ENCODE data around the gene PRMT7. TPM values are rescaled to one million over a fixed set of nuclear protein-coding genes. Genes with fewer than 3 reads are reported as not detected.

PRMT7 gene
- total RNA-seq, 2 donors from 2014 or later = 71.2 to 75.9 TPM

GRCh38 chr16:68300734-68301459, 9.9 kb upstream of the PRMT7 start:
- no peak for ATAC-seq (replicated peaks in 1 of 2)
- Mint-ChIP-seq H3K27ac (peak overlapping the region; percentile 95), H3K9me3 (no peaks in the 10 kb centered on the region), H3K4me1 (ENCODE audit: low read depth) (peaks cover 6% of the 10 kb centered on the region), H3K36me3 (ENCODE audit: insufficient read depth in 2 of 2) (peaks cover 5 to 42% of the 10 kb centered on the region in 2 donors), H3K4me3 (no peak overlapping the region), H3K27me3 (ENCODE audit: low read depth) (no peaks in the 10 kb centered on the region)
- DNase-seq = no peak

DNA sequence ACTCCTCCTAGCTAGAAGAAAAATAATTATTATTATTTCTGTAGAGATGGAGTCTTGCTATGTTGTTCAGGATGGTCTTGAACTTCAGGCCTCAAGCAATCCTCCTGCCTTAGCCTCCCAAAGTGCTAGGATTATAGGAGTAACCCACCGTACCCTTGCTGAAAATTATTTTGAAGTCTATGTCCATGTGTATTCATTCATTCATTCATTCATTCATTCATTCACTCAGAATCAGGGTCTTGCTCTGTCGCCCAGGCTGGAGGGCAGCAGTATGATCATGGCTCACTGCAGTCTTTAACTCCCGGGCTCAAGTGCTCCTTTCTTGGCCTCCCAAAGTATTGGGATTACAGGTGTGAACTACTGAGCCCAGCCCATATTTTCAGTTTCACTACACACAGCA, 4.2 kb upstream of the PRMT7 start:
- Mint-ChIP-seq H3K4me3 (no peak overlapping the region), H3K9me3 (no peaks in the 10 kb centered on the region), H3K27me3 (ENCODE audit: low read depth) (no peaks in the 10 kb centered on the region), H3K27ac (peak overlapping the region; percentile 1), H3K36me3 (ENCODE audit: insufficient read depth in 2 of 2) (peaks cover 8 to 31% of the 10 kb centered on the region in 2 donors), H3K4me1 (ENCODE audit: low read depth) (peaks cover 24% of the 10 kb centered on the region)
- no peak for ATAC-seq (replicated peaks in 1 of 2)
- DNase-seq = no peak

GRCh38 chr16:68309799-68310198, 1.0 kb upstream of the PRMT7 start:
- ATAC-seq (replicated peaks in 1 of 2) = no peak
- H3K4me3 Mint-ChIP-seq = peak overlapping the region; percentile 86 to 91
- H3K9me3 Mint-ChIP-seq = no peaks in the 10 kb centered on the region
- no peak for DNase-seq
- H3K4me1 Mint-ChIP-seq (ENCODE audit: low read depth) = peaks cover 45% of the 10 kb centered on the region
- peaks cover 6 to 14% of the 10 kb centered on the region in 2 donors for H3K36me3 Mint-ChIP-seq (ENCODE audit: insufficient read depth in 2 of 2)
- H3K27ac Mint-ChIP-seq = peak overlapping the region; percentile 85
- H3K27me3 Mint-ChIP-seq (ENCODE audit: low read depth) = no peaks in the 10 kb centered on the region

GRCh38 chr16:68310437-68310773, 414 bp upstream of the PRMT7 start:
- Mint-ChIP-seq H3K27me3 (ENCODE audit: low read depth) (no peaks in the 10 kb centered on the region), H3K4me3 (peak overlapping the region; percentile 86 to 91), H3K27ac (peak overlapping the region; percentile 85), H3K4me1 (ENCODE audit: low read depth) (peaks cover 45% of the 10 kb centered on the region), H3K9me3 (no peaks in the 10 kb centered on the region), H3K36me3 (ENCODE audit: insufficient read depth in 2 of 2) (peaks cover 6 to 13% of the 10 kb centered on the region in 2 donors)
- no peak for DNase-seq
- ATAC-seq (replicated peaks in 1 of 2) = no peak

- H3K27ac Mint-ChIP-seq = no peak overlapping the region
- H3K27me3 Mint-ChIP-seq (ENCODE audit: low read depth) = no peaks in the 10 kb centered on the region
- DNase-seq (no peak), ATAC-seq (replicated peaks in 1 of 2) (no peak)
- H3K9me3 Mint-ChIP-seq = no peaks in the 10 kb centered on the region
- peaks cover 6 to 10% of the 10 kb centered on the region in 2 donors for H3K36me3 Mint-ChIP-seq (ENCODE audit: insufficient read depth in 2 of 2)
- peaks cover 39% of the 10 kb centered on the region for H3K4me1 Mint-ChIP-seq (ENCODE audit: low read depth)
- H3K4me3 Mint-ChIP-seq = peak overlapping the region; percentile 9 to 39
Observed at GRCh38 chr16:68313116-68313515, 2.3 kb downstream of the PRMT7 start.

DNA sequence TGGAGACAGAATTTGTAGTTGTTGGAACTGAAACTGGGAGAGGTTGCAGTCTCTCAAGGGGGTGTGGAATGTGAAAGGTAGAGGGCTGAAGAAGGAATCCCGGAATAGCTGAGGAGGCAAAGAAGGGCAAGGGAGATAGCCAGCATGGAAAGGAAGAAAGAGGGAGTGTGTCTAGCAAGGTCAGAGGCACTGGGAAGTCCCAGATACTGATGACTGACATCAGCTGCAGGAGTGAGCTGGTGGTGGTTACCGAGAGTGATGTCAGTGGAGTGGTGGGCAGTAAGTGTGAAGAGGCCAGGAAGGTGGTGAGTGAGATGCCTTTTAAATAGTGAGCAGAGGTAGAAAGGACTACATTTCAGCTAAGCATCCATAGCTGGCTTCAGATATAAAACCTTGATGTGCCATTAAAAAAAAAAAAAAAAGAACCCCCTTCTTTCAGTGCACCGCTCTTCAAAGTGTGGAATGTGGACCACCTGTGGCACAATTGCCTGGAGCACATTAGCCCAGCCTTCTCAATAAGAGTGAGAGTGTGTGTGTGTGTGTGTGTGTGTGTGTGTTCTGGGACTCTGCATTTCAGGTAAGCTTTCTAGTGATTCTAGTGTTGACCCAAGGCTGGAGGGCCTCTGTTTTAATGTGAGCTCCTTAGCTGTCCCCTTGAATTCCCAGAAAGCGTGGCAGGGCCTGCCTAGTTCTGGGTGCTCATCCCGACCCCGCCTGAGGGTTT, 8.5 kb downstream of the PRMT7 start:
- Mint-ChIP-seq H3K4me3 (peak overlapping the region; percentile 59 to 71), H3K27me3 (ENCODE audit: low read depth) (no peaks in the 10 kb centered on the region), H3K9me3 (no peaks in the 10 kb centered on the region), H3K27ac (peak overlapping the region; percentile 72), H3K4me1 (ENCODE audit: low read depth) (peaks cover 26% of the 10 kb centered on the region), H3K36me3 (ENCODE audit: insufficient read depth in 2 of 2) (peaks cover 1 to 28% of the 10 kb centered on the region in 2 donors)
- DNase-seq = peak; percentile 77 to 79
- ATAC-seq (replicated peaks in 1 of 2) = peak; percentile 100

GRCh38 chr16:68324336-68324735, 13.5 kb downstream of the PRMT7 start:
- Mint-ChIP-seq H3K4me1 (ENCODE audit: low read depth) (peaks cover 33% of the 10 kb centered on the region), H3K9me3 (no peaks in the 10 kb centered on the region), H3K36me3 (ENCODE audit: insufficient read depth in 2 of 2) (peaks cover 2 to 28% of the 10 kb centered on the region in 2 donors), H3K27me3 (ENCODE audit: low read depth) (no peaks in the 10 kb centered on the region), H3K4me3 (no peak overlapping the region), H3K27ac (no peak overlapping the region)
- no peak for ATAC-seq (replicated peaks in 1 of 2)
- DNase-seq = no peak

GRCh38 chr16:68324780-68325357, 14.1 kb downstream of the PRMT7 start:
- peaks cover 2 to 26% of the 10 kb centered on the region in 2 donors for H3K36me3 Mint-ChIP-seq (ENCODE audit: insufficient read depth in 2 of 2)
- peaks cover 27% of the 10 kb centered on the region for H3K4me1 Mint-ChIP-seq (ENCODE audit: low read depth)
- DNase-seq (no peak), ATAC-seq (replicated peaks in 1 of 2) (no peak)
- H3K27ac Mint-ChIP-seq = no peak overlapping the region
- H3K9me3 Mint-ChIP-seq = no peaks in the 10 kb centered on the region
- no peaks in the 10 kb centered on the region for H3K27me3 Mint-ChIP-seq (ENCODE audit: low read depth)
- H3K4me3 Mint-ChIP-seq = no peak overlapping the region

DNA sequence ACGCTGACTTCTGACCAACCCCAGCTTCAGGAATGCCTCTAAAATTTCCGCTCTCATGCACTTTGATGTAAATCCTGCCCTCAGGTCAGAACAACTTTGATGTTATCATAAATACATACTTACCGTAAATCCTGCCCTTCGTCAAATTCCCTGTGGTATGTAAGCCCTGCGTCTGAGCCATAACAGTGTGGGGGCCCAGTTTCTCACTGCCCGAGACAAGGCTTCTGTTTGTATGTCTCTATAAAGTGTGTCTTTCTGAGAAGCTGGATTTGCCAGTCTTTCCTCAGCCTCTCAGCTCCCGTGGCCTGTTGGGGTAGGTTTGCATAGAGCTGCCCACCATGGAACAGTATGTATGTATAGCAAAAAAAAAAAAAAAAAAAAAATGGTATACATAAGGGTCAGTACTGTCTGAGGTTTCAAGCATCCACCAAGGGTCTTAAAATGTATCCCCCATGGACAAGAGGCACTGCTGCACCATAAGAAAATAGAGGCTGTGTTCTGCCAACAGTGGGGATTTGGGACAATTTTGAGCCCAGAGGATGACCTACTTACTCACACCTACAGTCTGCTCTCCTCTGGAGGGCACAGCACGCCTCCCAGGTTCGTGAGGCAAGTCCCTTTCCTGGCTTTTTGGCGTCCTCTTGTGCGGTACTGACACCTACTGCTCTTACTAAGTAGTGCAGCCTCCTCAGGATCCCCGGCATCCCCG, 17.5 kb downstream of the PRMT7 start:
- Mint-ChIP-seq H3K4me3 (no peak overlapping the region), H3K9me3 (no peaks in the 10 kb centered on the region), H3K36me3 (ENCODE audit: insufficient read depth in 2 of 2) (peaks cover 5 to 29% of the 10 kb centered on the region in 2 donors), H3K4me1 (ENCODE audit: low read depth) (peaks cover 39% of the 10 kb centered on the region), H3K27me3 (ENCODE audit: low read depth) (no peaks in the 10 kb centered on the region), H3K27ac (no peak overlapping the region)
- DNase-seq = peak; percentile 81 to 83
- peak; percentile 98 to 99 for ATAC-seq (replicated peaks in 1 of 2)

DNA sequence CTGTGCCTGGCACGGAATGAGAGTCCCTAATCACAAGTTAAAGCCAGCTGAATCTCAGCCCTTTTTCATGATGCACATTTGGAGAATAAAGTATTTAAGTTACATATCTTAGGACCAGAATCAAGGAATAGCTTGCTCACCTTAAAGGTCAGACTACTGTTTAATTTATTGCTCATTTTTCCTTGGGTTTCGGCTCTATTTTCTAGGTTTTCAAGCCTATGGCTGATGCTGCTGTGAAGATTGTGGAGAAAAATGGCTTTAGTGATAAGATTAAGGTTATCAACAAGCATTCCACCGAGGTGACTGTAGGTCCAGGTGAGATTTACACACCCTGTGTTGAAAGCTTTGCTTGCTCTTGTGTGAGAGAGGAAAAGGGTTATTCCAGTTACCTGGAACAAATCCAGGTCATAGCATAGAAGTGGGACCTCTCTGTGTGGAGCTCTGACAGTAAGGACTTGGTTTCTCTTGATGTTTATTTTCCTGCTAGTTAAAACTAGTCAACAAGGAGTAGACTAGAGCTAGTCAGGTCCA, 18.1 kb downstream of the PRMT7 start:
- Mint-ChIP-seq H3K4me3 (no peak overlapping the region), H3K9me3 (no peaks in the 10 kb centered on the region), H3K27ac (no peak overlapping the region), H3K36me3 (ENCODE audit: insufficient read depth in 2 of 2) (peaks cover 5 to 25% of the 10 kb centered on the region in 2 donors), H3K27me3 (ENCODE audit: low read depth) (no peaks in the 10 kb centered on the region), H3K4me1 (ENCODE audit: low read depth) (peaks cover 39% of the 10 kb centered on the region)
- DNase-seq = no peak
- ATAC-seq (replicated peaks in 1 of 2) = no peak

- H3K36me3 Mint-ChIP-seq (ENCODE audit: insufficient read depth in 2 of 2) = peaks cover 8 to 22% of the 10 kb centered on the region in 2 donors
- no peaks in the 10 kb centered on the region for H3K27me3 Mint-ChIP-seq (ENCODE audit: low read depth)
- peaks cover 36% of the 10 kb centered on the region for H3K4me1 Mint-ChIP-seq (ENCODE audit: low read depth)
- DNase-seq = no peak
- H3K4me3 Mint-ChIP-seq = no peak overlapping the region
- H3K9me3 Mint-ChIP-seq = no peaks in the 10 kb centered on the region
- no peak for ATAC-seq (replicated peaks in 1 of 2)
- H3K27ac Mint-ChIP-seq = peak overlapping the region; percentile 25
Observed at GRCh38 chr16:68331879-68332410, 21.1 kb downstream of the PRMT7 start.

GRCh38 chr16:68332411-68333121, 21.7 kb downstream of the PRMT7 start:
- Mint-ChIP-seq H3K27ac (peak overlapping the region; percentile 25), H3K9me3 (no peaks in the 10 kb centered on the region), H3K4me1 (ENCODE audit: low read depth) (peaks cover 30% of the 10 kb centered on the region), H3K27me3 (ENCODE audit: low read depth) (no peaks in the 10 kb centered on the region), H3K36me3 (ENCODE audit: insufficient read depth in 2 of 2) (peaks cover 9 to 24% of the 10 kb centered on the region in 2 donors), H3K4me3 (peak overlapping the region in 1 of 2 donors; percentile 16)
- ATAC-seq (replicated peaks in 1 of 2) (peak in 1 of 2 donors; percentile 8), DNase-seq (no peak)
